ENCODE measurements around the gene GABBR2.
A peak's percentile ranks its signal among the peaks of the same experiment; 100 is the strongest.

GABBR2 gene

GRCh38 chr9:98332405-98332831, 376.3 kb downstream of the GABBR2 start:
- no peak for DNase-seq

DNA sequence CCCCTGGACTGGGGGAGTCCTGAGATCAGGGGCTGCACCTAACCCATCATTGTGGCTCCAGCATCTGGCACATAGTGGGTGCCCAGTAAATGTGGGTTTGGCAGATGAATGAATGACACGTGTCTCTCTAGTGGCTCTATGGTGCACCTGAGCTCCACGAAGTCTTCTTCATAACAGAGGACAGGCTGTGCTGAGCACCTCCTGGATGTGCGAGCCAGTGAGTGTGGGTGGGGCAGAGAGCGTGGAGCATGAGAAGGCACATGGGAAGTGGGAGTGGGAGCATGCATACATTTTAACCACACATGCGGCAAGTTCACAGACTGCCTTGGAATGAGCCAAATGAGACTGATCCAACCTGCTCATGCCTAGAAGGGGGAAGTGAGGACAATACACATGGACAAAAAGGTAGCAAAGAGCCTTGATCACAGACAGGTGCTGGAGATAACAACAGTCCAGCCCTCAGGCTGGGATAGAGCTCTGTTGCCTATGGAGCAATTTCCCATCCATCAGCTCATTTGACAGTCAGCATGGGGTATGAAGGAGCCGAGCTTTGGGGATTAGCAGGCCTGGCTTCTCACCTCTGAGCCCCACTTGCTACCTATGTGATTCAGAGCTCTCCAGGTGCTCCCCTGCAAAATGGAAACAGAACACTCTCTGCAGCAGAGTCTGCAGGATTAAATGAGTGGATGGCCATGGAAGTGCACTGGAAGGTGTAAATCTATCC, 377.0 kb downstream of the GABBR2 start:
- DNase-seq: no peak

- DNase-seq: no peak
These were observed 377.9 kb downstream of the GABBR2 start for GRCh38 chr9:98330831-98331230.

DNA sequence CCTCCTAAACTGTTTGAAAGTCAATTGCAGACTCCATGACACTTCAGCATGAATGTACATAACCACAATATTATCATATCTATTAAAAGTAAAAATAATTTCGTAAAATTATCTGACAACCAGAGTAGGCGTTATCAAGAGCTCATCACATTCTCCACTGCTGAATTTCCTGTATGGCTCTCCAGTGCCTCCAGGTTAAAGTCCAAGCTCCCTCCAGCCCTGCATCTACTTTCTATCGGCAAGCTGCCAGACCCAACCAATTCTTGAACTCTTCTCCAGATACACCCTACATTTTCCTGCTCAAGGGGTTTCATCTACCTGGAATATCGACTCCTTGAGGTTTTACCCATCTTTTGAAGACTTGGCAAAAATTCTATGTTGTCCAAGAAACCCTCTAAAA, 378.8 kb downstream of the GABBR2 start:
- DNase-seq: no peak

GRCh38 chr9:98329281-98329680, 379.5 kb downstream of the GABBR2 start:
- DNase-seq: no peak

GRCh38 chr9:98328770-98329169, 380.0 kb downstream of the GABBR2 start:
- DNase-seq: no peak

GRCh38 chr9:98328141-98328540, 380.6 kb downstream of the GABBR2 start:
- no peak for DNase-seq

GRCh38 chr9:98327249-98327561, 381.5 kb downstream of the GABBR2 start:
- DNase-seq: no peak

DNA sequence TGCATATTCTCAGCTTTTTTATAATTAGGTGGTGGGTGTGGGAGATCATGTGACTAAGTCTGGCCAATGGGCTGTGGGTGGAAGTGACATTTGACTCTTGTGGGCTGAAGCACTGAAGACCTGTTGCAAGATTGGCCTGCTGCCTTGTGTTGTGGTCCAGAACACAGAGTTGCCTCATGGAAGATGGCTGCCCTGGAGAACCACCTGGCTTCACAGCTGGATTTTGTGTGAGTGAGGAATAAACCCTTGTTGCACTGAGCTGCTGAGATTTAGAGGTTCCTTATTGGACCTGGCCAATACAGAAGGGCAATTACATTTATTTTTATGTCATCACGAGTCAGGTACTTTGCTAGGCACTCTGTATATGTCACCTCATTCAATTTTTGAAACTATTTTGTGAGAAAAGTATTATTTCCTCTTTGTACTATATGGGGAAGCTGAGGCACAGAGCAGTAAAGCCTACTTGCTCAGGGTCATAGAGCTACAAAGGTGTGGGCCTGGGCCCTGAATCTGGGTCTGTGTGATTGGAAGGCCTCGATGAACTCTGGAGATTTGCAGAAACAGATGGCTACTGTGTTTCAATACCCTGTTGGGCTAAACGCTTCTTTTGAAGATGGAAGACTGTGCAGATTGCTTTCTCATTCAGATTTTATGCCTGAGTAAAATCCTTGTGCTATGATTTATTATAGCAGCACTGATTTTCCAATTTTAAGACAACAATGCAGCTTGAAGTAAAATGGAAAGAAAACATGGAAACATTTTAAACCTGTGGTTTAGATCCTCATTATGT, 382.1 kb downstream of the GABBR2 start:
- no peak for DNase-seq

- no peak for DNase-seq
These were observed 383.9 kb downstream of the GABBR2 start for GRCh38 chr9:98324801-98325200.

DNA sequence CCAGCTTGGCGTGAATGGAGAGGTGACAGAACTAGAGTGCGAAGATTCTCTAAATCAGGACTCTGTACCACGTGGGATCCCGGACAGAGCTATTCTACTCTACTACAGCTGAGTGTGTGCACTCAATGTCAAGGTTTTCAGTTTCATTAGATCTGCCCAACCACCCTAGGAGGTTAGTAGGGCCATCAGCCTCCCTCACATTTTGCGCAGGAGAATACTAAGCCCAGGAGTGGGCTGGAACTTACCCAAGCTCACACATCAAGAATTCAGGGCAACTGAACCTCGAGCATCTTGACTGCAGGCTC, 385.0 kb downstream of the GABBR2 start:
- no peak for DNase-seq

DNA sequence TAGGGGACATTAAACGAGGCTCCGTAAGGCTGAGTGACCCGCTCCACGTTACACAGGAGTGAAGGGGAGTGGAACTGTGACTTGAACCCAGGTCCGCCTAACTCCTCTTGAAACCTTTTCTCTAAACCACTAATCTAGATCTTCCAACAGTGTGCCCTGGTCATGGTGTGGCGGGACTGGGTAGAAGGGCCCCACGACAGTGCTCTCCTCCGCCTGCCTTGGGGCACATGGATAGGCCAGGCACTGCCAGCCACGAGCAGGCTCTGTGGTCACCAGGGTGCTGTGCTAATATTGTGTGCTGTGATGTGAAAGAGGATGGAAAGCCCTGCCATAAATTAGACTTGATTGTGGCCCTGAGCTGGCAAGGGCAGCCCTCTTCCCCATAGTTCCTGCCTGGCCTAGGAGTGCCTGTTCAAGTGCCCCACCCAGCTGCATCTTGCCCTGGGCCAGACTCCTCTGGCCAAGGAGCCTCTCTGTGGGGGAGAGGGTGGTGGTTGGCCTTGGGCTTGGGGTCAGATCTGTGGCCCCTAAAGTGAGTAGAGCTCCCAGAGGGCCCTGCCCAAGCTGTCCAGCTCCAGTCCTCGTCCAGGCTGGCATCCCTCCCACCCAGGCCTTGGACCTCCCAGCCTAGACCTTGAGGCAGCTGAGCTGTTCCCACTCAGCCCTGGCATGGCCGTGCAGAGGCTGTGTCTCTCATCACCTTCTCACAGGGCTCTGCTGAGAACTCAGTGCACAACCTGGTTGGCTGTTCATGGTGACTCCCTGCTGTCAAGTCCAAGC, 385.5 kb downstream of the GABBR2 start:
- DNase-seq: no peak

DNA sequence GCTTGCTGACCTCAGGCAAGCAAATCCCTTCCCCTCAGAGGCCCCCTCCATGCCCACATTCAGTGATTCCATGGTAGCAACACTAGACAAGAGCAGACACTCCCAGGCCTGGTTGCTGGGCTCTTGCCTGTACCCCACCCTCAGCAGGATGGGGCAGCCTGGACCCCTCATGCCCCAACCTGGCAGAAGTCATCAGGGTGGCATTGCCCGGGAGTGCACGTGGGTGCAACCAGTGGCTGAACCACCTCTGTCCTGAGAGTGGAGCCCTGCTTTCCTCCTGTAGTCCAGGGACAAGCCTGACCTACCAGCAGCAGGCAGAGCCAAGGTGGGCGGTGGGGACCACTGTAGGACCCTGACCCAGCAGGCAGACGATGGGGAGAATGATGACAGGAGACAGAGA, 387.5 kb downstream of the GABBR2 start:
- no peak for DNase-seq

DNA sequence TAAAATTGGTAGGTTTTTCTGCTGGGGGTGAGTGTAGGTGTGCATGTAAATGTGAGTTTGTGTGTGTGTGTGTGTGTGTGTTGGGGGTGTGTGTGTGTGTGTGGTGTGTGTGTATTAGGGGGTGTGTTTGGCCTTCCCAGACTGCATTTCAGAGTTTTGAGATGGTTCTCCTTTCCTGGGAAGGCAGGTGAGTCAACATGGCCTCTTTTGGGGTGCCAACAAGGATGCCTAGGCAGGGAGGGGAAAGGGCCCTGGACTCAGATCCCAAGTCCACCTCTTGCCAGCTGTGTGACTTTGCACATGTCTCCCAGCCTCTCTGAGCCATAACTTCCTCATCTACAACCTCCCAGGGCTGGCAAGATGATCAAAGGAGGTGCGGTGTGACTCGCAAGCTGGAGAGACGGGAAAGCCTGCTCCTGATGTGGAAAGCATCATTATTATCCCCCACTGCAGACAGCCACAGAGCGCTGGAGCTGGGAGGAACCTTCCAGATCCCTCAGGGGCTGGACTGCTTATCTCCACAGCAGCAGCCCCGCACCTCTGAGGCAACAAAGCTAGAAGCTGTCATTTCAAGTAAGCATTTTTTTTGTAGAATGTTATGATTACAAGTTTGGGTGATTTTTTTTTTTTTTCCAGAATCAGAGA, 389.8 kb downstream of the GABBR2 start:
- no peak for DNase-seq

GRCh38 chr9:98318041-98318790, 390.5 kb downstream of the GABBR2 start:
- no peak for DNase-seq

DNA sequence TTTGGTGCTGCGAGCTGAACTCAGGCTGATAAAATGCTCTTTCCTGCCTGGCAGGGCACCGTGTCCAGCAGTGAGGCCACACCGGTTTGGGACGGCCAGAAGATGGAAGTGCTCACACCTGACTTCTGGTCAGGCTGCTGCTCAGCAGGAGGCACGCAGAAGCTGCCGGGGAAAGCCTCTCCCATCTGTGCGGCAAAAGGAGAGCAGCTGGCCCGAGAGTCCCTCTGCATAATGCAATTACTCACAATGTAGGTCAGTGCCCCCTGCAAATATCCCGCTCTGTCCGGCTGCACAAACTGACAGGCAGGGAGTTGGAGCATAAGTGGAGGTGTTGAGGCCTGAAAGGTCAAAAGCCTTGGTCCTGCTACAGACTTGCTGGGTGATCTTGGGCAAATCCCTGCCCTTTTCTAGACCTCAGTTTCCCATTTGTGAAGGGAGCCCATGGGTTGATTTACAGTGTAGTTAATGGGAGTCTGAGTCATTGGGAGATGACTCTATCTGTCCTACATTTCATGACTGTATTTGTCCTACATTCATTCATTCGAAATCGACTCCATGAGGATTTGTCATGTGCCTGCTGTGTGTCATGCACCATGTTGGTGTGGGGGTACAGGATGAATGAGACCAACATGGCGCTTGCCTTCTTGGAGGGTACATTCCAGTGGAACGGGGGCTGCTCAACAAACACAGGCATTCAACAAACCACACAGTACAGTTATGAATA, 391.4 kb downstream of the GABBR2 start:
- no peak for DNase-seq

DNA sequence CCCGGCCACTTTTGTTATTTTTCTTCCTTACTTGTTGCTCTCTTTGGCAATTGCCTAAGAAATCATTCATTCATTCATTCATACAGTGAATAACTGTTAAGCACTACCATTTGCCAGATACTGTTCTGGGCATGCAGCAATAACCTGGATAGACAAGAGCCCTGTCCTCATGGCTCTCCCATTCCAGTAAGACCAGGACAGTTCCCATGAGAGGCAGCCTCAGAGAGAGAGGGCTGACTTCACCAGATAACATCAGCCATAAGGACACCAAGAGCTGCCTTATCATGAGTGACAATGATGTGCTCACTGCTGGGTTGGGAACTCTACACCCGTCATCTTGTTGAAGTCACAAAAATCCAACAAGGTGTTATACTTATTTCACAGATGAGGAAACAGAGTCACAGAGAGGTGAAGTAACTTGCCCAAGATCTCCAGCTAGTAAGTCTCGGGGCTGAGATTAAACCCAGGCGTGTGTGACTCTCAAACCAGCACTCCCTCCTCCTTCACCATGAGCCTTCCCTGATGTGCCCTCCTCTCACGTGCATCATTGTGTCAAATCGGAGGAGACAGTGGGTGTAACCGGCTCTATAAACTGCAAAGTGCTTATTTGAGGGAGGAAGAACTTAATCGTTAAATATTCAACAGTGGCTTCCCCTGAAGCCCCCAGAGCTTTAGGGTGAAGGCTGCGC, 392.1 kb downstream of the GABBR2 start:
- DNase-seq: no peak

- peak; percentile 2 for DNase-seq
These were observed 393.1 kb downstream of the GABBR2 start for GRCh38 chr9:98315551-98316060.

DNA sequence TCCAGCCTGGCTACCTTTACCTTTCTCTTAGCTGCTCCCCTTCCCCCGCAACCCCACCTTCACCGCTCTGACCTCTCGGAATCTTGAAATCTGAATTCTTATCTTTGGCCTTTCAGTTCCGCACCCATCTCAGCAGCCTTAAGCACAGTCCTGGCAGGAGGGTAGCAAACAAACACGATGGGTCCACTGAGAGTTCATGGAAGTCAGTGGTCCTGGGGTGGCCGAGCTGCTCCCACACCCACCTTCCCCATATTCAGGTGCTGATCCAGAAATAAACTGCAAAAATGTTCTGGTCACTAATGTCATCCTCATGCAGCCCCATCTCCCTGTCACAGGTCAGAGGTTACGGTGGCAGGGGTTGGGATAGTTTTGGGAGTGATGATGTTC, 393.7 kb downstream of the GABBR2 start:
- no peak for DNase-seq

DNA sequence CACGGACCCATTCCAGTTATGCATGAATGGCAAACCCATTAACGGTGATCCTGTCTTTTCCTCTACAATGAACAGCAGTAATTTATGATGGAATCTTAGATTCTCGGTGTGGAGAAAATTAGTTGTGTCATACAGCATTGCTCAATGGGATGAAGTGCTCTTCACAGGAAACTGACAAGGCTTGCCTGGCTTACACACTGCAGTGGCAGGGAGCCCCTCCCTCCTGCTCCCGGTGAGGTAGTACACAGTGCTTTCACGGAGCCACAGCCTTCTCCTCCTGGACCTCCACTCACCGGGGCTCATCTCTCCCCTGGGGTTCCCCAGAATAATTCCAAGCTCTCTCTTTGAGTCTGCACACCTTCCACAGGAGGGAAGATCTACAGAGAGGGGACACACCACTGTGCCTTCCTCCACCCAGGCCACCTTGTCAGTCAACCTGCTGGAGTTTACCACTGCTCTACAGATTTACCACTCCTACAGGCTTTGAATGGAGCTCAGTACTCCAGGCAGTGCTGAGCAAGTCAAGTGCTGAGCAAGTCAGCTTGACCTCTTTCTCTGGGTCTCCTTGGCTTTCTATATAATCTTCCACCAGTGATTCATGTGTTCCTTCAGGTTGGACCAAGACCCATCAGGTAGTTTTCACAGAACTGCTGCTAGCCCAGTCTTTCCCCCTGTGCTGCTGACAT, 394.2 kb downstream of the GABBR2 start:
- no peak for DNase-seq

DNA sequence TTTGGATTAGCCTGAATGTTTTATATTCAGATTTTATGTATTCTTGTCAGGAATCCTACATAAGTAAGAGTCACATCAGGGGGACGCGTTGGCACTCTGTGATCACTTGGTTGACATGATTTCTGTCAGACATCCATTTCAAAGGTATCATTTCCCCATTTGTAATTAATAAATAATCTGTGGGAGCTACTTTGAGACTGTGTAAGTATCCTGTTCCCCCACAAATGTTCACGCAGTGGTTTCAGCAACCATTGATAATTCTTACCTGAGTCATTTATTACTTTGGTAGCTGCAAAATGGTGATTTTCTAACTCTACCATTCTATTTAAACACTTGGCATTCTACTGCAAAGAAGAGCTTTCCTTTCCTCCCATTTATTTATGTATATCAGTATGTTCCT, 396.4 kb downstream of the GABBR2 start:
- no peak for DNase-seq

Data from SIG-M5 (cell line).